Muscle layer of duodenum (tissue), 2 donors: ENCODE measurements around the gene MAP4K2.

ENCODE experiments used
- H3K27ac ChIP-seq: one replicate; pipeline ENCODE4 v1.7.0; 2013; ENCODE audit warnings: mild to moderate bottlenecking, low read length
- H3K27me3 ChIP-seq: one replicate; pipeline ENCODE4 v1.7.0; 2013; ENCODE audit warnings: low read depth, mild to moderate bottlenecking, control low read depth, low read length
- H3K36me3 ChIP-seq, 2 donors: one replicate each; pipeline ENCODE4 v1.7.0; 2013; ENCODE audit warnings: low read length in 2 of 2, control low read depth in 1 of 2, mild to moderate bottlenecking in 1 of 2; ENCODE audit not compliant: insufficient read depth in 2 of 2, control insufficient read depth in 1 of 2
- H3K4me1 ChIP-seq, 2 donors: one replicate each; pipeline ENCODE4 v1.7.0; 2013; ENCODE audit warnings: low read length in 2 of 2, mild to moderate bottlenecking in 2 of 2, control low read depth in 1 of 2, moderate library complexity in 1 of 2; ENCODE audit not compliant: insufficient read depth in 2 of 2, control insufficient read depth in 1 of 2
- H3K4me3 ChIP-seq, 2 donors: one replicate each; pipeline ENCODE4 v1.7.0; 2013; ENCODE audit warnings: low read length in 2 of 2, low read depth in 1 of 2, mild to moderate bottlenecking in 1 of 2
- H3K9me3 ChIP-seq, 2 donors: one replicate each; pipeline ENCODE4 v1.7.0; 2013; ENCODE audit warnings: low read length in 2 of 2, control low read depth in 1 of 2, mild to moderate bottlenecking in 1 of 2; ENCODE audit not compliant: control insufficient read depth in 1 of 2
- donor health status: healthy.

Gene MAP4K2

GRCh38 chr11:64735725-64736259 is 67.2 kb downstream of the MAP4K2 start:
- H3K27ac ChIP-seq = no peak overlapping the region

More at GRCh38 chr11:64735725-64736259, 67.2 kb downstream of the MAP4K2 start:
- H3K9me3 ChIP-seq = no peaks in the 10 kb centered on the region
- peaks cover under 1% of the 10 kb centered on the region for H3K27me3 ChIP-seq
- no peak overlapping the region for H3K4me3 ChIP-seq
- H3K4me1 ChIP-seq = peaks cover 0 to 4% of the 10 kb centered on the region in 2 donors
- peaks cover 5 to 35% of the 10 kb centered on the region in 2 donors for H3K36me3 ChIP-seq
